ENCODE data around the gene GGA3.
"Not testable (repeated sequence)": the region's sequence is repeated elsewhere in the genome, so short reads cannot be mapped to it uniquely, and the experiment has no call there.

GGA3 gene

GRCh38 chr17:75261336-75262111 is at the start of gene GGA3, which contains the start of gene MRPS7:
GGA3 (minus strand) TSS chr17:75261606; CDS start chr17:75261587, 19 bp downstream.
MRPS7 (plus strand) TSS chr17:75261879; CDS start chr17:75261901, 22 bp downstream.
- DNase-seq: peak; percentile 95

GRCh38 chr17:75308732-75309629 is 47.6 kb upstream of the GGA3 start:
- DNase-seq: no peak

- DNase-seq: no peak
Observed at GRCh38 chr17:75307957-75308731, 46.7 kb upstream of the GGA3 start.

GRCh38 chr17:75301502-75302206 is 40.2 kb upstream of the GGA3 start:
- no peak for DNase-seq

GRCh38 chr17:75301049-75301448 is 39.6 kb upstream of the GGA3 start:
- no peak for DNase-seq

GRCh38 chr17:75300280-75300679 is 38.9 kb upstream of the GGA3 start:
- no peak for DNase-seq

GRCh38 chr17:75295201-75296158 is 34.1 kb upstream of the GGA3 start:
- no peak for DNase-seq

GRCh38 chr17:75292810-75293448 is 31.5 kb upstream of the GGA3 start:
- not testable (repeated sequence) for DNase-seq

GRCh38 chr17:75289832-75290337 is 28.5 kb upstream of the GGA3 start:
- peak; percentile 31 for DNase-seq

GRCh38 chr17:75289115-75289831 is 27.9 kb upstream of the GGA3 start, which contains the start of gene SLC25A19:
SLC25A19 (minus strand) TSS chr17:75289433; CDS start chr17:75286764, 2,669 bp downstream.
- DNase-seq: peak; percentile 100

GRCh38 chr17:75288770-75289114 is 27.3 kb upstream of the GGA3 start:
- DNase-seq: peak; percentile 69

- no peak for DNase-seq
Observed at GRCh38 chr17:75288359-75288758, 27.0 kb upstream of the GGA3 start.

GRCh38 chr17:75287221-75287620 is 25.8 kb upstream of the GGA3 start:
- no peak for DNase-seq

- no peak for DNase-seq
Observed at GRCh38 chr17:75285123-75285522, 23.7 kb upstream of the GGA3 start.

- DNase-seq: not testable (repeated sequence)
Observed at GRCh38 chr17:75280189-75280588, 18.8 kb upstream of the GGA3 start.

GRCh38 chr17:75277664-75278071 is 16.3 kb upstream of the GGA3 start:
- no peak for DNase-seq

GRCh38 chr17:75273977-75274708 is 12.7 kb upstream of the GGA3 start:
- no peak for DNase-seq

- DNase-seq: no peak
Observed at GRCh38 chr17:75272848-75273184, 11.4 kb upstream of the GGA3 start.
